ENCODE data around the gene PEAK1.

DNA sequence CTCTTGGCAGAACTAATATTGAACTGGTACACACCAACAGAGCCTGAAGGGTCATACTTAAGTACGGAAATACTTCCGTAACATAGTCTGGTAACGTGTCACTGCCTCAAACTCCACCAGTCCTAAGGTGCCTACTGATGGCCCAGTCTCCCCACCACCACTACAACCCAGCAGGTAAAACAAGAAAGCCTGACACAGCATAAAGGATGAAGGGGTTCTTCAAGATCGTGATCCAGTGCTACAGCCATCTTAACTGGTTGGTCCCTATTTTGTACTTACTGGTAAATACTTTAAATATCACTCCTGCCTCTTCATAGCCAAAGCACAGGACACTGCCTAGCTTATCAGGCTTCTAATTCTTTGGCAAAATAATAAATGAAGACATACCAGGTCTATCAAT lies 46.5 kb downstream of the PEAK1 start:
- TF ChIP-seq, protein P1, sequence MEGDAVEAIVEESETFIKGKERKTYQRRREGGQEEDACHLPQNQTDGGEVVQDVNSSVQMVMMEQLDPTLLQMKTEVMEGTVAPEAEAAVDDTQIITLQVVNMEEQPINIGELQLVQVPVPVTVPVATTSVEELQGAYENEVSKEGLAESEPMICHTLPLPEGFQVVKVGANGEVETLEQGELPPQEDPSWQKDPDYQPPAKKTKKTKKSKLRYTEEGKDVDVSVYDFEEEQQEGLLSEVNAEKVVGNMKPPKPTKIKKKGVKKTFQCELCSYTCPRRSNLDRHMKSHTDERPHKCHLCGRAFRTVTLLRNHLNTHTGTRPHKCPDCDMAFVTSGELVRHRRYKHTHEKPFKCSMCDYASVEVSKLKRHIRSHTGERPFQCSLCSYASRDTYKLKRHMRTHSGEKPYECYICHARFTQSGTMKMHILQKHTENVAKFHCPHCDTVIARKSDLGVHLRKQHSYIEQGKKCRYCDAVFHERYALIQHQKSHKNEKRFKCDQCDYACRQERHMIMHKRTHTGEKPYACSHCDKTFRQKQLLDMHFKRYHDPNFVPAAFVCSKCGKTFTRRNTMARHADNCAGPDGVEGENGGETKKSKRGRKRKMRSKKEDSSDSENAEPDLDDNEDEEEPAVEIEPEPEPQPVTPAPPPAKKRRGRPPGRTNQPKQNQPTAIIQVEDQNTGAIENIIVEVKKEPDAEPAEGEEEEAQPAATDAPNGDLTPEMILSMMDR (conservative IDR thresholded peaks at IDR 0.05): no peak
- no peak for TF ChIP-seq ZFX (IDR thresholded peaks at IDR 0.05)
